C4-2B (cell line): ENCODE data around the gene GPR157.
A peak's percentile ranks its signal among the peaks of the same experiment; 100 is the strongest.
"Not testable (repeated sequence)": the region's sequence is repeated elsewhere in the genome, so short reads cannot be mapped to it uniquely, and the experiment has no call there.

Source experiments
- H3K27ac ChIP-seq: fragments of 450-650 bp; 2 replicates; pipeline ENCODE4 v1.5.1; 2017
- ZFX ChIP-seq: fragments of 450-650 bp; IDR thresholded peaks from 2 replicates; pipeline ENCODE4 v1.6.1; 2017
- TF ChIP-seq, protein P1 (sequence below): fragments of 450-650 bp; conservative IDR thresholded peaks from 2 replicates; pipeline ENCODE4 v1.5.1; 2017; ENCODE audit warnings: mild to moderate bottlenecking

The GPR157 gene

DNA sequence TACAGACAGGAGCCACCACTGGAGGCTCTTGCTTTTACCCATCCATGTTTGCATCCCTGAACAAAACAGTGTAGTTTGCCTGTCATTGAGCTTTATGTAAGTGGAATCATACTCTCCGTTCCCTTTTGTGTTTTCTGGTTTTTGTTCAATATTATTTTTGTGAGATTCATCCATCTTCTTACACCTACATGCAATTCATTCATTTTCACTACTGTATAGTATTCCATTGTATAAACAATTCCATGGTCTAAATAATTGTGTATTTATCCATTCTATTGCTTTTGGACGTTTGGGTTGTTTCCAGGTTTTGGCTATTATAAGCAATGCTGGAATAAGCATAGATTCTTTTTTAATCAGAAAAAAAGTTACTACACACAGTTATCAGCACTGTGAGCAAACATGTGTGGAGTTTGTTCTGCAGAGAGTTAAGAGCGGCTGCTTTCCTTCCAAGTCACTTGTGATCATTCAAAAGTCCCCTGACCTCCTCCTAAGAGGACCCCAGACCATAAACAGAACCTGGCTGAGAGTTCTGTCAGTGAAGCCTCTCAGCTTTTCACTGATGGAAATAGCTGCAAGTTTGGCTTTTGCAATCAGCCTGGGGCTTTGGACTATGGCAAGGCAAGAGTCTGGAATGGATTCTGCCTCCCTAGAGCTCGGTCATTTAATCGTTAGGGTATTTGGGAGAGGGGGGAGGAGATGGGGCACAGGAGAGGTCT is 5.1 kb upstream of the GPR157 start:
- no peak overlapping the region for H3K27ac ChIP-seq
- TF ChIP-seq, protein P1, sequence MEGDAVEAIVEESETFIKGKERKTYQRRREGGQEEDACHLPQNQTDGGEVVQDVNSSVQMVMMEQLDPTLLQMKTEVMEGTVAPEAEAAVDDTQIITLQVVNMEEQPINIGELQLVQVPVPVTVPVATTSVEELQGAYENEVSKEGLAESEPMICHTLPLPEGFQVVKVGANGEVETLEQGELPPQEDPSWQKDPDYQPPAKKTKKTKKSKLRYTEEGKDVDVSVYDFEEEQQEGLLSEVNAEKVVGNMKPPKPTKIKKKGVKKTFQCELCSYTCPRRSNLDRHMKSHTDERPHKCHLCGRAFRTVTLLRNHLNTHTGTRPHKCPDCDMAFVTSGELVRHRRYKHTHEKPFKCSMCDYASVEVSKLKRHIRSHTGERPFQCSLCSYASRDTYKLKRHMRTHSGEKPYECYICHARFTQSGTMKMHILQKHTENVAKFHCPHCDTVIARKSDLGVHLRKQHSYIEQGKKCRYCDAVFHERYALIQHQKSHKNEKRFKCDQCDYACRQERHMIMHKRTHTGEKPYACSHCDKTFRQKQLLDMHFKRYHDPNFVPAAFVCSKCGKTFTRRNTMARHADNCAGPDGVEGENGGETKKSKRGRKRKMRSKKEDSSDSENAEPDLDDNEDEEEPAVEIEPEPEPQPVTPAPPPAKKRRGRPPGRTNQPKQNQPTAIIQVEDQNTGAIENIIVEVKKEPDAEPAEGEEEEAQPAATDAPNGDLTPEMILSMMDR, result no peak
- no peak for TF ChIP-seq ZFX

DNA sequence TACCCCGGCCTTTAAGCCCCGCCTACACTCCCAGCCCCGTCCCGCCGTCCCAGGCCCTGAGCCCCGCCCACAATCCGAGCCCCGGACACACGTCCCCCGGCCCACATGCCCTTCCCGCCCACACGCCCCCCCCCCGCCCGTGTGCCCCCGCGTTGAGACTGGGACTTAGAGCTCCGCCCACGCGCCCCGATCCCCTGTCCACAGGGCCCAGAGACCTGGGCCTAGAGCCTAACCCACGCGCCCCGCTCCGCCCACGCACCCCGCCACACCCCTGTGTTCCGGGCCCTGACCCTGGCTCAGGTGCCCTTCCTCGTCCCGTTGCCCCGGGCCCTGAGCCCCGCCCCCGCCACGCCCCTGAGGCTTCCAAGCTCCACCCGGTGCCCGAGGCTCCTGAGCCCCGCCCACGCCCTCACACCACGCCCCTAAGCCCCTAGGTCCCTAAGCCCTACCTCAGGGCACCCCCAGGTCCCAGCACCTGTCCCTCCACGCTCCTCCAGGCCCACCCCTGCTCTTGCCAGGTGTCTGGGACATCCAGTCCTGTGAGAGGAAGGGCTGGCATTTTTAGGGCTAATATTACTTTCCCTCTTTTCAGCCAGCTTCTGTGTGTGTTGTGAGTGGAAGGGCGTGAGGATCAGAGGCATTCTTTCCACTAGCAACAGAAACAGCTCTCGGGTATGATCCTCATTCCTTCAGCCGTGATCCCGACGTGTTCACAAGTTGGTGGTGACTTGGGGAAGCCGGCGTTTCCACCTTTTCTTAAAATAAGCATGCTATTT is 552 bp upstream of the GPR157 start:
- TF ChIP-seq ZFX, result no peak
- TF ChIP-seq, protein P1, result no peak
- peak overlapping the region; percentile 88 for H3K27ac ChIP-seq

DNA sequence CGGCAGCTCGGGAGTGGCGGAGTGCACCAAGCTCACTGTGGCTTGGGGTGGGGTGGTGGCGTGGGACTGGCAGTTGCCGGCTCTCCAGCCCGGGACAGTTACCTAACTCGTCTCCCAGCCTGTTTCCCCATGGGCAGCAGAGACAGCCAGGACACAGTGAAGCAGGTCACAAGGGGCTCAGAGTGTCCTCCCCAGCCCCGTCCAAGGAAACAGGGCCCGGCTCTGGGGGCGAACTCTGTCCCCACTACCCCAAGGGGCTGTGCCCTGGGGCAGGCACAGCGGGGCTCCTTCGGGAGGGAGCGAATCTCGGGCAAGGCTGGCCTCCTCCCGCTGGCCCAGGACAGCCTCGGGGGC is 759 bp downstream of the GPR157 start:
- H3K27ac ChIP-seq, result peak overlapping the region; percentile 88
- TF ChIP-seq, protein P1, result no peak
- TF ChIP-seq ZFX, result no peak

DNA sequence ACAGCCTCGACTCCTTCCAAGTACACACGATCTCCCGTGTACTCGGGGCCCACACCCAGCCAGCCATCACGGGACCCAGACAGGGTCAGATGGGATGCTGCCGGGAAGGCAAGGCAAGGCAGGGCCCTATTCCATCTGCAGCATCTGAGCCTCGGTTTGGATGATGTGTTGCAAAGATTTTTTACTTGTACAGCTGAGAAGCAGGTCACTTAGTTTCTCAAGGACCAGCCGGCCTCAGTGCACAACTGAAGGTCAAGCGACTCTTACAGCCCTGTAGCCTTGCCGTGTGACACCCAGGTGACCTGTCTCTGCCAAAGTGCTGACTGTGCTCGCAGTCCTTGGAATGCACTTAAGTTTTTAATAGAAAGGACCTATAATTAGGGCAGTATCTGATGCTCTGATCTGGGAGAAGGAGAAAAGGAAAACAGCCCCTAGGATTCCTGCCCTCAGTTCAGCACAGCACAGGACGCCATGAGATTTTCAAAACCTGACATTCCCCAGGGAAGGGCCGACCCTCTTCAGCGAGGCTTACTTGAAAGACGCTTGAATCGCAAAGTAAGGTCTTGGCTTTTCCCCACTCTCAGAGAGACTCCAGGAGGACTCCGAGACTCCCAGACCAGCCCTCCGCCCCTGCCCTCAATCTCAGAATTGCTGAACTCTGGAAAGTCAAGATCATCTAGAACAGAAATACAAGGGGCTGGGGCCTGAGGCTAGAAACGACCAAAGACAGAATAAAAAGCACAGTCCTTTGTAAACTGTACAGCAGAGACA is 1.3 kb downstream of the GPR157 start:
- TF ChIP-seq, protein P1, result no peak
- TF ChIP-seq ZFX, result no peak
- peak overlapping the region; percentile 88 for H3K27ac ChIP-seq

DNA sequence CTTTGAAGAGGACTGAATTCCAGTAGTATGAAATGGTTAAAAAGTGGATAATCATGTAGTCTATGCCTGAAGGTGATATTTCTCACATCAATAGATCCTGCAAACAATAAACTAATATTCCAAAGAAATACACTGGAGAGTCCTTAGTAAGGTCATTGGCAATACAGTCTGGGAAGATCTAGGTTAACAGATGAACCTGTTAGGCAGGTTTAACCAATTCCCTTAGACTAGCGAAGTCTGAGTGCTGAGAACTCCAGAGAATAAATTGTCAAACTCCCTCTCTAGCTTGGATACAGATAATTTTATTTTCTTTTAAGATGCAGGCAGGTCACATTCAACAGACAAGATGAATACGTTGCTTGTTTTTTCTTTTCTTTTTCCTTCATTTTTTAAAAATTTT is 2.4 kb downstream of the GPR157 start:
- no peak overlapping the region for H3K27ac ChIP-seq

DNA sequence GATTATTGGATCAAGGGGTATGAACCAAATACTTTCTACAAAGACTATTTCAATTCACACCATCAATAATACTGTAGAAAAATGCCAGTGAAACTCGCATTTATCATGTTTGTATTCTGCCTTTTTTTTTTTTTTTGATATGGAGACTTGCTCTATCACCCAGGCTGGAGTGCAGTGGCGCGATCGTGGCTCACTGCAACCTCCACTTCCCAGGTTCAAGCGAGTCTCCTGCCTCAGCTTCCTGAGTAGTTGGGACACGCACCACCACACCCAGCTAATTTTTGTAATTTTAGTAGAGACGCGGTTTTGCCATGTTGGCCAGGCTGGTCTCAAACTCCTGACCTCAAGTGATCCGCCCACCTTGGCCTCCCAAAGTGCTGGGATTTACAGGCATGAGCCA is 3.1 kb downstream of the GPR157 start:
- not testable (repeated sequence) for H3K27ac ChIP-seq

More for the DNA sequence above, 2.4 kb downstream of the GPR157 start:
- TF ChIP-seq, protein P1, result no peak
- TF ChIP-seq ZFX, result no peak

DNA sequence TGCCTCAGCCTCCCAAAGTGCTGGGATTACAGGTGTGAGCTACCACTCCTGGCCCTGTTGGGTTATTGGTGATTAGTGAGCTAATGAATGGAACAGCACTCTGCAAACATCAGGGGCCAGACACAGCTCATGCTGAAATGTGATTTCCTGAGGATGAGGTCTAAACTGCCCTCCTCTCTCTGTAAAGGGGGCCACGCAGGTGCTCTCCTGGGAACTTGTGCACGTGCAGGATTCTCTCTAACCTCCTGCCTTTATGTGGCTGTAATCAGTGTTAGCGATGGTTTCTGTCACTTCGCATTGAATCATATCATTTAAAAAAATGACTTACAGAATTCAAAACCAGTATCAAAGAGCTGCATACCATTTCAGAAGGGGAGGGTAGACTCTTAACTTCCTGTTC is 3.6 kb downstream of the GPR157 start:
- H3K27ac ChIP-seq, result no peak overlapping the region
- no peak for TF ChIP-seq ZFX
- TF ChIP-seq, protein P1, result no peak

DNA sequence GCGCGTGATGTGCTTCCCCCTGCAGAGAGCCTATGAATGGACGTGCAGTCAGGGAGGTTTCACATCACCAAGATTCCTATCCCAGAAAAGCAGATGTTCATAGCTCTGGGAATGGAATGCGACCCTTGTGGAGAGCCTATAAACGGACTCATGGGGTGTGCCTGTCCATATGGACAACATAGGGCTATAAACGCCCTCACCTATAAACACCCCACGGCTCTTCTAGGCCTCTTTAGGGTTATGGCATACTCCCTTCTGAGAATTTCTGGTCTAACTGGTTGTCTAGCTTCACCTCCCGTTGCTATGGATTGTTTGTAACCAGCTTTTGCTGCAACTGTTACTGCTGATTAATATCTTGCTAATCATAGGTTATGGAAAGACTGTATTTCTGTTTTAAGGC is 4.5 kb downstream of the GPR157 start:
- H3K27ac ChIP-seq, result not testable (repeated sequence)

DNA sequence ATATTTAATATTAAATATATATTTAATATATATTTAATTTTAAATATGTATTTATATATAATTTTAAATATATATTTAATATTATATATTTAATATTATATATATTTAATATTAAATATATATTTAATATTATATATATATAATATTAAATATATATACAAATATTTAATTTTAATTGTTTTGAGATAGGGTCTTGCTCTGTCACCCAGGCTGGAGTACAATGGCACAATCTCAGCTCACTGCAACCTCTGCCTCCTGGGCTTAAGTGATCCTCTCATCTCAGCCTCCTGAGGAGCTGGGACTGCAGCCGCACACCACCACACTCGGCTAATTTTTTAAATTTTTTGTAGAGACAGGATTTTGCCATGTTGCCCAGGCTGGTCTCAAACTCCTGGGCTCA is 5.2 kb downstream of the GPR157 start:
- H3K27ac ChIP-seq, result not testable (repeated sequence)
